GM12891 (cell line): ENCODE results near the gene LCN1.

ENCODE experiments used
- PAX5 ChIP-seq: IDR thresholded peaks from 2 replicates; pipeline ENCODE4 v1.6.1; 2011; ENCODE audit warnings: low read length, moderate library complexity, mild to moderate bottlenecking; ENCODE audit not compliant: insufficient read depth, severe bottlenecking
- POLR2A ChIP-seq: IDR thresholded peaks from 2 replicates; pipeline ENCODE4 v1.6.1; 2011; ENCODE audit warnings: low read depth, low read length, control low read depth
- POLR2AphosphoS5 ChIP-seq: IDR thresholded peaks from 2 replicates; pipeline ENCODE4 v1.6.1; 2011; ENCODE audit warnings: low read depth, low read length, control low read depth
- POU2F2 ChIP-seq: IDR thresholded peaks from 2 replicates; pipeline ENCODE4 v1.6.1; 2011; ENCODE audit warnings: low read depth, mild to moderate bottlenecking, control low read depth, low read length, moderate library complexity
- SPI1 ChIP-seq: IDR thresholded peaks from 2 replicates; pipeline ENCODE4 v1.6.1; 2011; ENCODE audit warnings: low read depth, low read length, control low read depth
- TAF1 ChIP-seq: IDR thresholded peaks from 2 replicates; pipeline ENCODE4 v1.6.1; 2011; ENCODE audit warnings: low read depth, low read length, control low read depth

DNA sequence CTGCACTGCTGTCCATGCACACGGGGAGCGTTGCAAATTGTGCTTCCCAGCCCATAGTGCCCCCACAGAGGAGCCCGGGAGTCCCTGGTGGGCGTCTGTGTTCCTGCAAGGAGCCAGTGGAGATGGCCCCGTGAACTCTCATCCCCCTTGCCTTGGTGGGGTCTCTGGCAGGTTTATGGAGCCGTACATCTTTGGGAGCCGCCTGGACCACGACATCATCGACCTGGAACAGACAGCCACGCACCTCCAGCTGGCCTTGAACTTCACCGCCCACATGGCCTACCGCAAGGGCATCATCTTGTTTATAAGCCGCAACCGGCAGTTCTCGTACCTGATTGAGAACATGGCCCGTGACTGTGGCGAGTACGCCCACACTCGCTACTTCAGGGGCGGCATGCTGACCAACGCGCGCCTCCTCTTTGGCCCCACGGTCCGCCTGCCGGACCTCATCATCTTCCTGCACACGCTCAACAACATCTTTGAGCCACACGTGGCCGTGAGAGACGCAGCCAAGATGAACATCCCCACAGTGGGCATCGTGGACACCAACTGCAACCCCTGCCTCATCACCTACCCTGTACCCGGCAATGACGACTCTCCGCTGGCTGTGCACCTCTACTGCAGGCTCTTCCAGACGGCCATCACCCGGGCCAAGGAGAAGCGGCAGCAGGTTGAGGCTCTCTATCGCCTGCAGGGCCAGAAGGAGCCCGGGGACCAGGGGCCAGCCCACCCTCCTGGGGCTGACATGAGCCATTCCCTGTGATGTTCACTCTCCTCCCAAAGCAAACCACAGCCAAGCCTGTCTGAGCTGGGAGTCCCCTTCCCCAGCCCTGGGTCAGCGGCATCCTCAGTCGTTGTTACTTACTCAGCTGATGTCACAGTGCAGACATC lies 17.6 kb upstream of the LCN1 start:
- TF ChIP-seq SPI1 (no peak), POLR2AphosphoS5 (no peak; the same call in 1 of the 2 replicates), POLR2A (no peak), TAF1 (no peak), PAX5 (no peak), POU2F2 (no peak)
